Neutrophil (primary cell): ENCODE measurements around the gene LAYN.

ENCODE experiments used
- H3K27ac ChIP-seq: fragments of 200-600 bp; sonication (generic); 2 replicates; pipeline ENCODE4 v1.5.1; 2016; ENCODE audit warnings: mild to moderate bottlenecking, moderate library complexity
- H3K27me3 ChIP-seq: fragments of 200-600 bp; sonication (generic); 2 replicates; pipeline ENCODE4 v1.6.0; 2016; ENCODE audit warnings: mild to moderate bottlenecking
- H3K36me3 ChIP-seq: fragments of 200-600 bp; sonication (generic); 2 replicates; pipeline ENCODE4 v1.5.1; 2017
- H3K4me1 ChIP-seq, 2 experiments: fragments of 200-600 bp in 1 of 2; sonication (generic) in 1 of 2; 1 replicate in 1 of 2; 2 replicates in 1 of 2; pipeline versions ENCODE4 v1.5.1 to v1.6.1; 2013 to 2016; ENCODE audit warnings: low read depth in 1 of 2, low read length in 1 of 2, mild to moderate bottlenecking in 1 of 2, moderate library complexity in 1 of 2; ENCODE audit not compliant: control insufficient read depth in 1 of 2, insufficient read depth in 1 of 2
- H3K4me3 ChIP-seq, 2 experiments: fragments of 200-600 bp in 1 of 2; sonication (generic) in 1 of 2; 1 replicate in 1 of 2; 2 replicates in 1 of 2; pipeline ENCODE4 v1.5.1; 2013 to 2016; ENCODE audit warnings: low read depth in 1 of 2, low read length in 1 of 2, mild to moderate bottlenecking in 1 of 2, moderate library complexity in 1 of 2
- H3K9me3 ChIP-seq: fragments of 200-600 bp; sonication (generic); 2 replicates; pipeline ENCODE4 v1.5.1; 2016
- CTCF ChIP-seq: fragments of 200-600 bp; sonication (generic); IDR thresholded peaks from 2 replicates; pipeline ENCODE4 v1.5.1; 2016; ENCODE audit warnings: antibody characterized with exemption

LAYN gene

GRCh38 chr11:111562692-111563389 is 22.3 kb downstream of the LAYN start:
- no peaks in the 10 kb centered on the region for H3K9me3 ChIP-seq
- no peak overlapping the region for H3K4me3 ChIP-seq
- no peak for TF ChIP-seq CTCF
- H3K4me1 ChIP-seq: no peaks in the 10 kb centered on the region
- H3K27me3 ChIP-seq: no peaks in the 10 kb centered on the region
- H3K27ac ChIP-seq: no peak overlapping the region
- H3K36me3 ChIP-seq: no peaks in the 10 kb centered on the region

- peak; percentile 62 for TF ChIP-seq CTCF
Observed at GRCh38 chr11:111565114-111565720, 24.7 kb downstream of the LAYN start.

GRCh38 chr11:111566324-111566723 is 25.8 kb downstream of the LAYN start:
- no peaks in the 10 kb centered on the region for H3K9me3 ChIP-seq
- H3K4me1 ChIP-seq: no peaks in the 10 kb centered on the region
- no peak overlapping the region for H3K27ac ChIP-seq
- H3K27me3 ChIP-seq: no peaks in the 10 kb centered on the region
- no peak overlapping the region for H3K4me3 ChIP-seq
- no peak for TF ChIP-seq CTCF
- H3K36me3 ChIP-seq: no peaks in the 10 kb centered on the region

More at GRCh38 chr11:111565114-111565720, 24.7 kb downstream of the LAYN start:
- no peaks in the 10 kb centered on the region for H3K9me3 ChIP-seq
- no peak overlapping the region for H3K27ac ChIP-seq
- no peaks in the 10 kb centered on the region for H3K36me3 ChIP-seq
- no peaks in the 10 kb centered on the region for H3K4me1 ChIP-seq
- no peaks in the 10 kb centered on the region for H3K27me3 ChIP-seq
- no peak overlapping the region for H3K4me3 ChIP-seq

GRCh38 chr11:111569476-111569875 is 29.0 kb downstream of the LAYN start:
- no peak overlapping the region for H3K27ac ChIP-seq
- TF ChIP-seq CTCF: no peak
- H3K4me3 ChIP-seq: no peak overlapping the region
- peaks cover 7% of the 10 kb centered on the region for H3K27me3 ChIP-seq
- no peaks in the 10 kb centered on the region for H3K9me3 ChIP-seq
- H3K36me3 ChIP-seq: no peaks in the 10 kb centered on the region
- H3K4me1 ChIP-seq: no peaks in the 10 kb centered on the region

GRCh38 chr11:111570796-111571195 is 30.3 kb downstream of the LAYN start:
- Histone ChIP-seq H3K27me3 (peaks cover 7% of the 10 kb centered on the region), H3K9me3 (no peaks in the 10 kb centered on the region)

More at GRCh38 chr11:111570796-111571195, 30.3 kb downstream of the LAYN start:
- Histone ChIP-seq H3K4me1 (no peaks in the 10 kb centered on the region), H3K36me3 (no peaks in the 10 kb centered on the region), H3K27ac (no peak overlapping the region), H3K4me3 (no peak overlapping the region)
- no peak for TF ChIP-seq CTCF
